ENCODE data around the gene MFRP.
"Not testable (repeated sequence)": the region's sequence is repeated elsewhere in the genome, so short reads cannot be mapped to it uniquely, and the experiment has no call there.

The MFRP gene

GRCh38 chr11:119346605-119347004 is at the start of gene MFRP:
MFRP (minus strand) TSS chr11:119346705; CDS start chr11:119346513, 192 bp downstream.
- no peak for DNase-seq (ENCODE audit: low read depth)
- H3K4me3 ChIP-seq (ENCODE audit: low read depth, low read length): no peak within 1 kb of the TSS

GRCh38 chr11:119391275-119391674 is 44.8 kb upstream of the MFRP start:
- H3K4me3 ChIP-seq (ENCODE audit: low read depth, low read length): no peak overlapping the region
- no peak for DNase-seq (ENCODE audit: low read depth)

GRCh38 chr11:119389611-119390254 is 43.2 kb upstream of the MFRP start:
- no peak overlapping the region for H3K4me3 ChIP-seq (ENCODE audit: low read depth, low read length)
- no peak for DNase-seq (ENCODE audit: low read depth)

GRCh38 chr11:119388103-119388502 is 41.6 kb upstream of the MFRP start:
- H3K4me3 ChIP-seq (ENCODE audit: low read depth, low read length): no peak overlapping the region
- DNase-seq (ENCODE audit: low read depth): no peak

GRCh38 chr11:119384332-119384731 is 37.8 kb upstream of the MFRP start:
- no peak overlapping the region for H3K4me3 ChIP-seq (ENCODE audit: low read depth, low read length)
- no peak for DNase-seq (ENCODE audit: low read depth)

GRCh38 chr11:119382513-119382912 is 36.0 kb upstream of the MFRP start:
- not testable (repeated sequence) for H3K4me3 ChIP-seq (ENCODE audit: low read depth, low read length); DNase-seq (ENCODE audit: low read depth)

GRCh38 chr11:119382101-119382500 is 35.6 kb upstream of the MFRP start:
- H3K4me3 ChIP-seq (ENCODE audit: low read depth, low read length): peak overlapping the region; percentile 57
- no peak for DNase-seq (ENCODE audit: low read depth)

- peak within 1 kb of the TSS; percentile 57 for H3K4me3 ChIP-seq (ENCODE audit: low read depth, low read length)
- DNase-seq (ENCODE audit: low read depth): peak; percentile 72
Observed at GRCh38 chr11:119381181-119381988, 34.9 kb upstream of the MFRP start, which contains the start of gene USP2. USP2 (minus strand) TSS chr11:119381690; CDS start chr11:119373480, 8,210 bp downstream.

- peak overlapping the region; percentile 57 for H3K4me3 ChIP-seq (ENCODE audit: low read depth, low read length)
Observed at GRCh38 chr11:119380827-119381180, 34.3 kb upstream of the MFRP start.

GRCh38 chr11:119380160-119380826 is 33.8 kb upstream of the MFRP start:
- no peak for DNase-seq (ENCODE audit: low read depth)
- H3K4me3 ChIP-seq (ENCODE audit: low read depth, low read length): peak overlapping the region; percentile 57

More at GRCh38 chr11:119380827-119381180, 34.3 kb upstream of the MFRP start:
- DNase-seq (ENCODE audit: low read depth): no peak

- no peak overlapping the region for H3K4me3 ChIP-seq (ENCODE audit: low read depth, low read length)
Observed at GRCh38 chr11:119378851-119379465, 32.5 kb upstream of the MFRP start.

GRCh38 chr11:119377961-119378667 is 31.6 kb upstream of the MFRP start:
- H3K4me3 ChIP-seq (ENCODE audit: low read depth, low read length): no peak overlapping the region
- no peak for DNase-seq (ENCODE audit: low read depth)

More at GRCh38 chr11:119378851-119379465, 32.5 kb upstream of the MFRP start:
- no peak for DNase-seq (ENCODE audit: low read depth)

GRCh38 chr11:119377112-119377901 is 30.8 kb upstream of the MFRP start:
- H3K4me3 ChIP-seq (ENCODE audit: low read depth, low read length): no peak overlapping the region
- no peak for DNase-seq (ENCODE audit: low read depth)

- no peak for DNase-seq (ENCODE audit: low read depth)
- H3K4me3 ChIP-seq (ENCODE audit: low read depth, low read length): no peak overlapping the region
Observed at GRCh38 chr11:119376197-119376847, 29.8 kb upstream of the MFRP start.

- no peak overlapping the region for H3K4me3 ChIP-seq (ENCODE audit: low read depth, low read length)
- DNase-seq (ENCODE audit: low read depth): peak; percentile 69
Observed at GRCh38 chr11:119375337-119376196, 29.1 kb upstream of the MFRP start.

- H3K4me3 ChIP-seq (ENCODE audit: low read depth, low read length): no peak overlapping the region
- no peak for DNase-seq (ENCODE audit: low read depth)
Observed at GRCh38 chr11:119374632-119375336, 28.3 kb upstream of the MFRP start.
